ENCODE data around the gene CKAP5. TPM values are rescaled to one million over a fixed set of nuclear protein-coding genes. Genes with fewer than 3 reads are reported as not detected.
"Not testable (repeated sequence)": the region's sequence is repeated elsewhere in the genome, so short reads cannot be mapped to it uniquely, and the experiment has no call there.

Gene CKAP5
- total RNA-seq, 1 donor from 2014 or later, result 247 TPM

GRCh38 chr11:46800177-46800576 is 45.9 kb downstream of the CKAP5 start:
- H3F3A ChIP-seq (ENCODE audit: low read depth), result no peaks in the 10 kb centered on the region
- Mint-ChIP-seq H3K27me3 (ENCODE audit: insufficient read depth, low read depth) (no peaks in the 10 kb centered on the region), H3K27ac (no peak overlapping the region), H3K36me3 (peaks cover 14% of the 10 kb centered on the region), H3K4me3 (no peak overlapping the region), H3K4me1 (no peaks in the 10 kb centered on the region), H3K9me3 (no peaks in the 10 kb centered on the region)
- DNase-seq (ENCODE audit: low spot score), result no peak
- H3K9me3 ChIP-seq (ENCODE audit: low read depth), result no peaks in the 10 kb centered on the region
- H4K20me1 ChIP-seq (ENCODE audit: low read depth), result peaks cover 10% of the 10 kb centered on the region
- no peak overlapping the region for H3K9ac ChIP-seq
- peaks cover 27% of the 10 kb centered on the region for H3K36me3 ChIP-seq
- no peaks in the 10 kb centered on the region for H3K27me3 ChIP-seq
- H3K4me1 ChIP-seq, result no peaks in the 10 kb centered on the region
- H3K4me3 ChIP-seq, result no peak overlapping the region
- no peak overlapping the region for H2AFZ ChIP-seq (replicated peaks)
- no peaks in the 10 kb centered on the region for H3K79me2 ChIP-seq (ENCODE audit: low read depth)
- TF ChIP-seq EZH2phosphoT487 (IDR thresholded peaks at IDR 0.05) (no peak), CTCF (IDR thresholded peaks at IDR 0.05) (no peak), EZH2 (IDR thresholded peaks at IDR 0.05) (no peak)
- H3K27ac ChIP-seq, result no peak overlapping the region
- no peak overlapping the region for H3K4me2 ChIP-seq

- H3F3A ChIP-seq (ENCODE audit: low read depth); H3K4me1 ChIP-seq; H3K9me3 Mint-ChIP-seq; H3K9ac ChIP-seq; H4K20me1 ChIP-seq (ENCODE audit: low read depth); H3K4me2 ChIP-seq; H3K27ac ChIP-seq; H3K27me3 ChIP-seq; DNase-seq (ENCODE audit: low spot score); H3K27me3 Mint-ChIP-seq (ENCODE audit: insufficient read depth, low read depth); H3K4me3 ChIP-seq; H2AFZ ChIP-seq (replicated peaks); H3K79me2 ChIP-seq (ENCODE audit: low read depth); H3K27ac Mint-ChIP-seq; H3K4me1 Mint-ChIP-seq; H3K9me3 ChIP-seq (ENCODE audit: low read depth); H3K4me3 Mint-ChIP-seq: not testable (repeated sequence)
- H3K36me3 ChIP-seq, result peaks cover 27% of the 10 kb centered on the region
- peaks cover 14% of the 10 kb centered on the region for H3K36me3 Mint-ChIP-seq
Measured at GRCh38 chr11:46799725-46800124, 46.4 kb downstream of the CKAP5 start.

GRCh38 chr11:46778416-46778815 is 67.7 kb downstream of the CKAP5 start:
- Histone ChIP-seq H3K4me1 (no peaks in the 10 kb centered on the region), H3K27ac (no peak overlapping the region), H3K9ac (no peak overlapping the region), H3K79me2 (ENCODE audit: low read depth) (peaks cover 10% of the 10 kb centered on the region), H3K4me2 (no peak overlapping the region), H3K4me3 (no peak overlapping the region), H3K36me3 (peaks cover 43% of the 10 kb centered on the region), H3K27me3 (no peaks in the 10 kb centered on the region), H3K9me3 (ENCODE audit: low read depth) (no peaks in the 10 kb centered on the region), H2AFZ (replicated peaks) (no peak overlapping the region), H3F3A (ENCODE audit: low read depth) (peaks cover 10% of the 10 kb centered on the region), H4K20me1 (ENCODE audit: low read depth) (peaks cover 4% of the 10 kb centered on the region)
- Mint-ChIP-seq H3K9me3 (no peaks in the 10 kb centered on the region), H3K4me3 (no peak overlapping the region), H3K27me3 (ENCODE audit: insufficient read depth, low read depth) (peaks cover 2% of the 10 kb centered on the region), H3K36me3 (peaks cover 45% of the 10 kb centered on the region), H3K4me1 (no peaks in the 10 kb centered on the region), H3K27ac (no peak overlapping the region)
- no peak for DNase-seq (ENCODE audit: low spot score)
- TF ChIP-seq EZH2 (IDR thresholded peaks at IDR 0.05), result no peak
- no peak for TF ChIP-seq CTCF (IDR thresholded peaks at IDR 0.05)
- TF ChIP-seq EZH2phosphoT487 (IDR thresholded peaks at IDR 0.05), result no peak

- H3K79me2 ChIP-seq (ENCODE audit: low read depth), result peaks cover 10% of the 10 kb centered on the region
- TF ChIP-seq EZH2 (IDR thresholded peaks at IDR 0.05), result no peak
- no peak for TF ChIP-seq CTCF (IDR thresholded peaks at IDR 0.05)
- TF ChIP-seq EZH2phosphoT487 (IDR thresholded peaks at IDR 0.05), result no peak
- no peak overlapping the region for H3K4me2 ChIP-seq
- peaks cover 2% of the 10 kb centered on the region for H3K27me3 Mint-ChIP-seq (ENCODE audit: insufficient read depth, low read depth)
- H3K4me1 ChIP-seq, result no peaks in the 10 kb centered on the region
- no peaks in the 10 kb centered on the region for H3K9me3 Mint-ChIP-seq
- H3K27ac ChIP-seq, result no peak overlapping the region
- no peak overlapping the region for H2AFZ ChIP-seq (replicated peaks)
- no peaks in the 10 kb centered on the region for H3K9me3 ChIP-seq (ENCODE audit: low read depth)
- no peaks in the 10 kb centered on the region for H3K4me1 Mint-ChIP-seq
- H3K27me3 ChIP-seq, result no peaks in the 10 kb centered on the region
- no peak overlapping the region for H3K4me3 ChIP-seq
- peaks cover 47% of the 10 kb centered on the region for H3K36me3 Mint-ChIP-seq
- H3F3A ChIP-seq (ENCODE audit: low read depth), result peaks cover 10% of the 10 kb centered on the region
- no peak for DNase-seq (ENCODE audit: low spot score)
- H3K36me3 ChIP-seq, result peaks cover 39% of the 10 kb centered on the region
- H3K4me3 Mint-ChIP-seq, result no peak overlapping the region
- no peak overlapping the region for H3K9ac ChIP-seq
- no peak overlapping the region for H3K27ac Mint-ChIP-seq
- H4K20me1 ChIP-seq (ENCODE audit: low read depth), result peaks cover 6% of the 10 kb centered on the region
Measured at GRCh38 chr11:46776878-46777277, 69.2 kb downstream of the CKAP5 start.

All from neural progenitor cell (in vitro differentiated cells).